HepG2 (cell line): ENCODE measurements around the gene CDH2. TPM values are rescaled to one million over a fixed set of nuclear protein-coding genes. Genes with fewer than 3 reads are reported as not detected.

Experiments used
- ARHGAP35 ChIP-seq: sonication (generic); formaldehyde crosslinking; IDR thresholded peaks from 2 replicates; pipeline ENCODE4 v1.9.0; 2022; ENCODE audit warnings: mild to moderate bottlenecking, inconsistent platforms, moderate library complexity, missing genetic modification reagents, borderline replicate concordance
- ATAD3A ChIP-seq: sonication (generic); formaldehyde crosslinking; IDR thresholded peaks from 2 replicates; pipeline ENCODE4 v1.4.0; 2020; ENCODE audit warnings: missing genetic modification reagents
- ATF1 ChIP-seq: IDR thresholded peaks from 2 replicates; pipeline ENCODE4 v1.6.1; 2016; ENCODE audit warnings: mild to moderate bottlenecking, control low read depth
- CCAR2 ChIP-seq: fragments of 200-400 bp; formaldehyde crosslinking; optimal IDR thresholded peaks from 2 replicates; pipeline ENCODE3; 2018; ENCODE audit warnings: low read depth, mild to moderate bottlenecking, low read length, moderate library complexity
- HMG20B ChIP-seq: conservative IDR thresholded peaks from 2 replicates; pipeline ENCODE4 v1.6.1; 2016; ENCODE audit warnings: missing genetic modification reagents, missing compliant biosample characterization
- HNF4A ChIP-seq: sonication (generic); formaldehyde crosslinking; IDR thresholded peaks from 2 replicates; pipeline ENCODE4 v1.4.0; 2020; ENCODE audit warnings: missing genetic modification reagents
- PBX2 ChIP-seq: IDR thresholded peaks from 2 replicates; pipeline ENCODE4 v1.6.1; 2016; ENCODE audit warnings: control low read depth
- PPARG ChIP-seq: conservative IDR thresholded peaks from 2 replicates; pipeline ENCODE4 v1.6.1; 2016; ENCODE audit warnings: missing biosample characterization, missing genetic modification reagents
- TBX3 ChIP-seq: fragments of 450-650 bp; IDR thresholded peaks from 2 replicates; pipeline ENCODE4 v1.6.1; 2017; ENCODE audit warnings: antibody characterized with exemption, mild to moderate bottlenecking, inconsistent platforms, borderline replicate concordance
- THAP11 ChIP-seq: IDR thresholded peaks from 2 replicates; pipeline ENCODE4 v1.6.1; 2016; ENCODE audit warnings: missing biosample characterization, missing genetic modification reagents
- TP53 ChIP-seq: sonication (generic); formaldehyde crosslinking; conservative IDR thresholded peaks from 2 replicates; pipeline ENCODE4 v1.4.0; 2020; ENCODE audit warnings: missing genetic modification reagents
- ZNF205 ChIP-seq: IDR thresholded peaks from 2 replicates; pipeline ENCODE4 v1.6.1; 2018; ENCODE audit warnings: missing biosample characterization, missing genetic modification reagents
- ZNF225 ChIP-seq: sonication (generic); formaldehyde crosslinking; IDR thresholded peaks from 2 replicates; pipeline ENCODE4 v1.4.0; 2020; ENCODE audit warnings: mild to moderate bottlenecking, missing genetic modification reagents
- ZNF460 ChIP-seq: sonication (generic); formaldehyde crosslinking; IDR thresholded peaks from 2 replicates; pipeline ENCODE4 v1.5.1; 2020; ENCODE audit warnings: missing genetic modification reagents, mild to moderate bottlenecking, borderline replicate concordance
- ZNF549 ChIP-seq: sonication (generic); formaldehyde crosslinking; IDR thresholded peaks from 2 replicates; pipeline ENCODE4 v1.5.0; 2020; ENCODE audit warnings: missing genetic modification reagents
- ZNF572 ChIP-seq: sonication (generic); formaldehyde crosslinking; IDR thresholded peaks from 2 replicates; pipeline ENCODE4 v1.5.1; 2020; ENCODE audit warnings: mild to moderate bottlenecking, missing genetic modification reagents
- ZNF773 ChIP-seq: sonication (generic); formaldehyde crosslinking; IDR thresholded peaks from 2 replicates; pipeline ENCODE4 v1.4.0; 2020; ENCODE audit warnings: missing genetic modification reagents, borderline replicate concordance
- ZNF780A ChIP-seq: sonication (generic); formaldehyde crosslinking; IDR thresholded peaks from 2 replicates; pipeline ENCODE4 v1.8.0; 2022; ENCODE audit warnings: mild to moderate bottlenecking, missing genetic modification reagents, moderate library complexity
- polyA plus RNA-seq, 8 experiments: library from polyadenylated mRNA; depleted of rRNA in 3 of 8; stranded (reverse) in 7 of 8; unstranded in 1 of 8; fragments of >200 nt; fragmentation: Illumina TruSeq in 4 of 8; extraction: Trizol in 4 of 8; gene quantifications; 2 replicates each; pipeline versions ENCODE4 v1.2.1 to v1.2.3, GENCODE V29; 2011 to 2016; ENCODE audit warnings: low read depth in 4 of 8, missing spikeins in 1 of 8, mixed read lengths in 1 of 8; ENCODE audit not compliant: insufficient read depth in 1 of 8
- total RNA-seq, 5 experiments: library from RNA; depleted of rRNA; stranded (reverse); fragments of >200 nt; fragmentation: Illumina TruSeq; extraction: Trizol; gene quantifications; 2 replicates each; pipeline ENCODE4 v1.2.3, GENCODE V29; 2016; ENCODE audit warnings: low read depth in 1 of 5
- TF ChIP-seq, protein P1 (sequence below): sonication (generic); formaldehyde crosslinking; IDR thresholded peaks from 2 replicates; pipeline ENCODE4 v1.5.0; 2020; ENCODE audit warnings: mild to moderate bottlenecking, missing genetic modification reagents
- TF ChIP-seq, protein P2 (sequence below): sonication (generic); formaldehyde crosslinking; IDR thresholded peaks from 2 replicates; pipeline ENCODE4 v1.4.0; 2020; ENCODE audit warnings: low read depth, missing genetic modification reagents
- TF ChIP-seq, protein P3 (sequence below): sonication (generic); formaldehyde crosslinking; IDR thresholded peaks from 2 replicates; pipeline ENCODE4 v1.8.0; 2022; ENCODE audit warnings: missing genetic modification reagents, mild to moderate bottlenecking, borderline replicate concordance

Gene CDH2
- total and polyA plus RNA-seq, 2 of the 13 experiments (the other 11 are each of a cell fraction or from before 2014, with no cell fraction given), result 18.6 to 36.1 TPM

DNA sequence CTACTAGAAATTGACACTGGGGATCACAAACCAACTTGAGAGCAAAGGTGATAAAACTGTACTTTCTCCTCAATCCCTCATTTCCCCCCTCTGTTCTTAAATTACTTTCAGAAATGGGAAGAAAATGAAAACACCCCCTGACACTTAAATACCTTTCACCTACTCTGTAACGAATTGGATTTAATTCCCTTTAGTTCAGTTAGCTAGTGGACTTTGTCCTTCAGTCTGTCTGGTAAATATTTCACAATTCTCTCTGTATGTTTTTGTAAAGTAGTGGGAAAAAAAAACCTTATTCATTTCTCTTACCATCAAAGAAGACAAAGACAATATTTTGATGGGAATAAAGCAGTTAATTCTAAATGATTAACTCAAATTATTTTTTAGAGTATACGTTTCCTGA, 85.7 kb downstream of the CDH2 start (continued):
- TF ChIP-seq ZNF549 (CRISPR knock-in tag) (no peak), PPARG (CRISPR knock-in tag) (peak; percentile 100), PBX2 (CRISPR knock-in tag) (no peak), ATF1 (CRISPR knock-in tag) (no peak), ZNF225 (no peak), ZNF773 (CRISPR knock-in tag) (no peak), TBX3 (no peak), HMG20B (CRISPR knock-in tag) (0 out of 2 replicates have a peak, but pooled peaks have one; percentile 17), TP53 (no peak), CCAR2 (no peak), ATAD3A (CRISPR knock-in tag) (no peak), ZNF572 (no peak), ARHGAP35 (CRISPR knock-in tag) (no peak), HNF4A (CRISPR knock-in tag) (peak; percentile 89), ZNF460 (CRISPR knock-in tag) (no peak), ZNF205 (no peak), ZNF780A (CRISPR knock-in tag) (no peak), THAP11 (CRISPR knock-in tag) (peak; percentile 53; the same call in 1 of the 2 replicates)
- TF ChIP-seq, protein P1, sequence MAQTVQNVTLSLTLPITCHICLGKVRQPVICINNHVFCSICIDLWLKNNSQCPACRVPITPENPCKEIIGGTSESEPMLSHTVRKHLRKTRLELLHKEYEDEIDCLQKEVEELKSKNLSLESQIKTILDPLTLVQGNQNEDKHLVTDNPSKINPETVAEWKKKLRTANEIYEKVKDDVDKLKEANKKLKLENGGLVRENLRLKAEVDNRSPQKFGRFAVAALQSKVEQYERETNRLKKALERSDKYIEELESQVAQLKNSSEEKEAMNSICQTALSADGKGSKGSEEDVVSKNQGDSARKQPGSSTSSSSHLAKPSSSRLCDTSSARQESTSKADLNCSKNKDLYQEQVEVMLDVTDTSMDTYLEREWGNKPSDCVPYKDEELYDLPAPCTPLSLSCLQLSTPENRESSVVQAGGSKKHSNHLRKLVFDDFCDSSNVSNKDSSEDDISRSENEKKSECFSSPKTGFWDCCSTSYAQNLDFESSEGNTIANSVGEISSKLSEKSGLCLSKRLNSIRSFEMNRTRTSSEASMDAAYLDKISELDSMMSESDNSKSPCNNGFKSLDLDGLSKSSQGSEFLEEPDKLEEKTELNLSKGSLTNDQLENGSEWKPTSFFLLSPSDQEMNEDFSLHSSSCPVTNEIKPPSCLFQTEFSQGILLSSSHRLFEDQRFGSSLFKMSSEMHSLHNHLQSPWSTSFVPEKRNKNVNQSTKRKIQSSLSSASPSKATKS (CRISPR knock-in tag), result no peak
- TF ChIP-seq, protein P2, sequence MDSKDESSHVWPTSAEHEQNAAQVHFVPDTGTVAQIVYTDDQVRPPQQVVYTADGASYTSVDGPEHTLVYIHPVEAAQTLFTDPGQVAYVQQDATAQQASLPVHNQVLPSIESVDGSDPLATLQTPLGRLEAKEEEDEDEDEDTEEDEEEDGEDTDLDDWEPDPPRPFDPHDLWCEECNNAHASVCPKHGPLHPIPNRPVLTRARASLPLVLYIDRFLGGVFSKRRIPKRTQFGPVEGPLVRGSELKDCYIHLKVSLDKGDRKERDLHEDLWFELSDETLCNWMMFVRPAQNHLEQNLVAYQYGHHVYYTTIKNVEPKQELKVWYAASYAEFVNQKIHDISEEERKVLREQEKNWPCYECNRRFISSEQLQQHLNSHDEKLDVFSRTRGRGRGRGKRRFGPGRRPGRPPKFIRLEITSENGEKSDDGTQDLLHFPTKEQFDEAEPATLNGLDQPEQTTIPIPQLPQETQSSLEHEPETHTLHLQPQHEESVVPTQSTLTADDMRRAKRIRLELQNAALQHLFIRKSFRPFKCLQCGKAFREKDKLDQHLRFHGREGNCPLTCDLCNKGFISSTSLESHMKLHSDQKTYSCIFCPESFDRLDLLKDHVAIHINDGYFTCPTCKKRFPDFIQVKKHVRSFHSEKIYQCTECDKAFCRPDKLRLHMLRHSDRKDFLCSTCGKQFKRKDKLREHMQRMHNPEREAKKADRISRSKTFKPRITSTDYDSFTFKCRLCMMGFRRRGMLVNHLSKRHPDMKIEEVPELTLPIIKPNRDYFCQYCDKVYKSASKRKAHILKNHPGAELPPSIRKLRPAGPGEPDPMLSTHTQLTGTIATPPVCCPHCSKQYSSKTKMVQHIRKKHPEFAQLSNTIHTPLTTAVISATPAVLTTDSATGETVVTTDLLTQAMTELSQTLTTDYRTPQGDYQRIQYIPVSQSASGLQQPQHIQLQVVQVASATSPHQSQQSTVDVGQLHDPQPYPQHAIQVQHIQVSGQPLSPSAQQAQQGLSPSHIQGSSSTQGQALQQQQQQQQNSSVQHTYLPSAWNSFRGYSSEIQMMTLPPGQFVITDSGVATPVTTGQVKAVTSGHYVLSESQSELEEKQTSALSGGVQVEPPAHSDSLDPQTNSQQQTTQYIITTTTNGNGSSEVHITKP, result no peak
- TF ChIP-seq, protein P3, sequence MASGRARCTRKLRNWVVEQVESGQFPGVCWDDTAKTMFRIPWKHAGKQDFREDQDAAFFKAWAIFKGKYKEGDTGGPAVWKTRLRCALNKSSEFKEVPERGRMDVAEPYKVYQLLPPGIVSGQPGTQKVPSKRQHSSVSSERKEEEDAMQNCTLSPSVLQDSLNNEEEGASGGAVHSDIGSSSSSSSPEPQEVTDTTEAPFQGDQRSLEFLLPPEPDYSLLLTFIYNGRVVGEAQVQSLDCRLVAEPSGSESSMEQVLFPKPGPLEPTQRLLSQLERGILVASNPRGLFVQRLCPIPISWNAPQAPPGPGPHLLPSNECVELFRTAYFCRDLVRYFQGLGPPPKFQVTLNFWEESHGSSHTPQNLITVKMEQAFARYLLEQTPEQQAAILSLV, result no peak
